ENCODE results near the gene CTF1. TPM values are rescaled to one million over a fixed set of nuclear protein-coding genes. Genes with fewer than 3 reads are reported as not detected.

CTF1 gene
- total RNA-seq, 1 donor from 2014 or later = 0.21 TPM

DNA sequence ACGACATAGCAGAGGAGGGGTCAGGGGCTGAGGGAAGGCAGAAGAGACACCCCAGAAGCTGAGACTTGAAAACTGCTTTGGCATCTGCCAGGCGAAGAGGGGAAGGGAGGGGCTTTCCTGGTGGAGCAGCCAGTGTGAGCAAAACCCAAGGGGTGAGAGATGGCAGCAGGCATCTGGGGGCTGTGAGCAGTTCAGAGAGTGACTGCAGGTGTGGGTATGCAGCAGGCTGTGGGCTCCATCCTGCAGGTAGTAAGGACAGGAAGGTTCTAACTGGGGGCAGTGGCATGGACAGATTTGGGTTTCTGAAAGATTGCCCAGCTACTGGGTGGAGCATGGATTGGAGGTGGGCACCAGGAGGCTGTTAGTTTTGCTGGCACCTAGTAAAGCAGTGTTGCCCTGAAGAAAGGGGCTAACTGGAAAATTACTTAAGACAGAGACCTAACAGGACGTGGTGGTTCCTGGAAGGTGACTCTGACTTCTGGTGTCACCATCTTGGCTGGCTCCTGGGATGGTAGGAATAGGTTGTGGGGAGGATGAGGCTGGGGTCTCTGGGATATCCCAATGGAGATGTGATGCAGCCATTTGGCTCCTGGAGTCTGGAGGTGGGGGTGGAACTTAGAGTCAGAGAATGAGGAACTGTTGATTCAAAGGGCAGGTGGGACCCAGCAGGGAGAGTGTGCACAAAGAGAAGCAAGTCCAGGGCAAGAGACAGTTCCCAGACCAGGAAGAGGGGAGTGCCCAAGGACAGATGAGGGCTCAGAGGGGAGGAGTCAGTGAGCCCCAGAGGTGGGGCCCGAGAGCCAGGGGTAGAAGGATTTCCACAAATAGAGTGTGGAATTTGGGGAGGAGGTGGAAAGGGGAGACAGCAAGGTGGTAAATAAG lies 13.7 kb upstream of the CTF1 start:
- DNase-seq (ENCODE audit: low spot score in 2 of 2) = no peak
- Histone ChIP-seq H3K4me1 (no peaks in the 10 kb centered on the region), H3K4me3 (no peak overlapping the region), H3K9me3 (no peaks in the 10 kb centered on the region), H3K36me3 (peaks cover 8 to 41% of the 10 kb centered on the region in 2 donors), H3K27ac (no peak overlapping the region), H3K27me3 (no peaks in the 10 kb centered on the region)
- TF ChIP-seq, protein P1, sequence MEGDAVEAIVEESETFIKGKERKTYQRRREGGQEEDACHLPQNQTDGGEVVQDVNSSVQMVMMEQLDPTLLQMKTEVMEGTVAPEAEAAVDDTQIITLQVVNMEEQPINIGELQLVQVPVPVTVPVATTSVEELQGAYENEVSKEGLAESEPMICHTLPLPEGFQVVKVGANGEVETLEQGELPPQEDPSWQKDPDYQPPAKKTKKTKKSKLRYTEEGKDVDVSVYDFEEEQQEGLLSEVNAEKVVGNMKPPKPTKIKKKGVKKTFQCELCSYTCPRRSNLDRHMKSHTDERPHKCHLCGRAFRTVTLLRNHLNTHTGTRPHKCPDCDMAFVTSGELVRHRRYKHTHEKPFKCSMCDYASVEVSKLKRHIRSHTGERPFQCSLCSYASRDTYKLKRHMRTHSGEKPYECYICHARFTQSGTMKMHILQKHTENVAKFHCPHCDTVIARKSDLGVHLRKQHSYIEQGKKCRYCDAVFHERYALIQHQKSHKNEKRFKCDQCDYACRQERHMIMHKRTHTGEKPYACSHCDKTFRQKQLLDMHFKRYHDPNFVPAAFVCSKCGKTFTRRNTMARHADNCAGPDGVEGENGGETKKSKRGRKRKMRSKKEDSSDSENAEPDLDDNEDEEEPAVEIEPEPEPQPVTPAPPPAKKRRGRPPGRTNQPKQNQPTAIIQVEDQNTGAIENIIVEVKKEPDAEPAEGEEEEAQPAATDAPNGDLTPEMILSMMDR (IDR thresholded peaks at IDR 0.05) = no peak
- intact Hi-C loops (cut with DNase I) = no loop called here

DNA sequence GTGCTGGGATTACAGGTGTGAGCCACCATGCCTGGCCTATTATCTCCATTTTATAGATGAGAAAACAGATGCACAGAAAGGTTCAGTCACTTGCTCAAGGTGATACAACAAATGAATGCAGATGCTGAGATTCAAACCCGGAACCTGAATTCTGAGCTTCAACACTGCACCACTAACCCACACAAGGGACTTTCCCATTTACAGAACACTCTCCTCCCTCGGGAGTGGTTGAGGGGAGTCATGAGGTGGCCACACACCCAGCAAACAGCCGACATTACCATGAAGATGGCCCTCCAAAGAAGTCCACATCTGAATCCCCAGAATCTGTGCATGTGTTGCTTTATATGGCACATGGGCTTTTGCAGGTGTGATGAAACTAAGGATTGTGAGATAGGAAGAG lies 11.7 kb upstream of the CTF1 start:
- Histone ChIP-seq H3K27me3 (no peaks in the 10 kb centered on the region), H3K4me1 (no peaks in the 10 kb centered on the region), H3K36me3 (peaks cover 27 to 49% of the 10 kb centered on the region in 2 donors), H3K9me3 (no peaks in the 10 kb centered on the region), H3K4me3 (no peak overlapping the region), H3K27ac (no peak overlapping the region)
- TF ChIP-seq, protein P1 (IDR thresholded peaks at IDR 0.05) = no peak
- intact Hi-C loops (cut with DNase I) = no loop called here
- DNase-seq (ENCODE audit: low spot score in 2 of 2) = no peak

DNA sequence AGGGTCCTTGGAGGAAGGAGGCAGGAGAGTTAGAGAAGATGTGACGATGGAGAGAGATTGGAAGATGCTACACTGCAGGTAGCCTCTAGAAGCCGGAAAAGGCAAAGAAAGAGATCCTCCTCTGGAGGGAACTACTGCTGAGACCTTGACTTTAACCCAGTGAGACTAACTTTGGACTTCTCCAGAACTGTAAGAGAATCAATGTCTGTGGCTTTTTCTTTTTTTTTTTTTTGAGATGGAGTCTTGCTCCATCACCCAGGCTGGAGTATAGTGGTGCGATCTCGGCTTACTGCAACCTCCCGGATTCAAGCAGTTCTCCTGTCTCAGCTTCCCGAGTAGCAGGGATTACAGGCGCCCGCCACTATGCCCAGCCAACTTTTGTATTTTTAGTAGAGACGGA lies 11.2 kb upstream of the CTF1 start:
- intact Hi-C loops (cut with DNase I) = no loop called here
- peaks cover 27 to 50% of the 10 kb centered on the region in 2 donors for H3K36me3 ChIP-seq
- no peak overlapping the region for H3K4me3 ChIP-seq
- no peaks in the 10 kb centered on the region for H3K4me1 ChIP-seq
- no peak overlapping the region for H3K27ac ChIP-seq
- TF ChIP-seq, protein P1 (IDR thresholded peaks at IDR 0.05) = no peak
- no peaks in the 10 kb centered on the region for H3K9me3 ChIP-seq
- no peak for DNase-seq (ENCODE audit: low spot score in 2 of 2)
- H3K27me3 ChIP-seq = no peaks in the 10 kb centered on the region

DNA sequence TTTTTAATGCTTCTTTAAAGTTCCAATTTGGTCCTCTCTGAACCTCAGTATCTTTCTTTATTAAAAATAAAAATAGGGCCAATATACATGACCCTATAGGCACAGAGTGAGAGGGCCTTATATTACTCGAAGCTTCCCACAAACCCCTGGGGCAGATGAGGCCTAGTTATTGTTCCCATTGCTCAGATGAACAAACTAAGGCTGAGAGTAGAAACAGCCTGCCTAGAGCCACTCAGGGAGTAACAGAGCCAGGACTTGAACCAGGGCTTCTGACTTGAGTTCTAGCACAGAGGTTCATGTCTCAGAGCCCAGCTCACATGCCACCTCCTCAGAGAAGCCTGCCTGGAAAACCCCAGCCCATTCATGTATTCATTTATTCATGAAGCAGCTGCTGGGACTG lies 10.3 kb upstream of the CTF1 start:
- no peak overlapping the region for H3K4me3 ChIP-seq
- no peaks in the 10 kb centered on the region for H3K27me3 ChIP-seq
- no peaks in the 10 kb centered on the region for H3K4me1 ChIP-seq
- DNase-seq (ENCODE audit: low spot score in 2 of 2) = no peak
- H3K36me3 ChIP-seq = peaks cover 26 to 50% of the 10 kb centered on the region in 2 donors
- no peak overlapping the region for H3K27ac ChIP-seq
- H3K9me3 ChIP-seq = no peaks in the 10 kb centered on the region
- intact Hi-C loops (cut with DNase I) = no loop called here
- TF ChIP-seq, protein P1 (IDR thresholded peaks at IDR 0.05) = no peak

DNA sequence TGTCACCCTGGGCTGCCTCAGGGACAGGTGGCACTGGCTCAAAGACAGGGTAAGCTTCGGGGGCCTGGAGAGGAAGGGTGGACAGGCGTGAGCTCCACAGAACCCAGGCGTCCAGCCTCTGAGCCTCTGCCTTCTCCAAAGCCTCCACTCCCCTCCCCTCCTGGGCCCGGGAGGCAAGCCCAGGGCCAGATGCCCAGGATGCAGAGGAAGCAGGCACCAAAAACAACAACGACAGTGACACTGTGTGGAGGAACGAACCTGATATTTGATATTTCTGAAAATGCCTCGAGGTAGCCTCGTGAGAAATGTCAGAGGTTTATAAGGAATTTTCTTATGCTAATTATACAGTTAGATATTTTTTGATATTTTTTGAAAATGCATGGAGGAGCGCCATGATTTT lies 8.5 kb upstream of the CTF1 start:
- Histone ChIP-seq H3K9me3 (no peaks in the 10 kb centered on the region), H3K36me3 (peaks cover 33 to 61% of the 10 kb centered on the region in 2 donors), H3K4me1 (peaks cover 5 to 7% of the 10 kb centered on the region in 2 donors), H3K4me3 (no peak overlapping the region), H3K27ac (no peak overlapping the region), H3K27me3 (no peaks in the 10 kb centered on the region)
- DNase-seq (ENCODE audit: low spot score in 2 of 2) = no peak
- TF ChIP-seq, protein P1 (IDR thresholded peaks at IDR 0.05) = no peak
- intact Hi-C loops (cut with DNase I) = no loop called here
